Central memory CD8-positive, alpha-beta T cell (primary cell): ENCODE data around the gene STK24.
"Not testable (repeated sequence)": the region's sequence is repeated elsewhere in the genome, so short reads cannot be mapped to it uniquely, and the experiment has no call there.

Experiments
- ATAC-seq: fragments of 150-1000 bp; cut with Tn5 transposase; replicated peaks from 2 replicates; pipeline ENCODE4 v1.10.0; 2022; ENCODE audit warnings: mild to moderate bottlenecking, moderate FRiP score, moderate number of reproducible peaks; ENCODE audit not compliant: poor library complexity, severe bottlenecking; ENCODE audit errors: extremely low read depth
- DNase-seq, 2 donors: peaks; one replicate each; pipeline ENCODE4 v3.0.0; 2021; ENCODE audit warnings: low spot score in 2 of 2
- H3K27ac Mint-ChIP-seq: one replicate; pipeline ENCODE4 v1.8.0; 2022; ENCODE audit warnings: low read depth, mild to moderate bottlenecking, moderate library complexity, mixed read lengths
- H3K27me3 Mint-ChIP-seq: one replicate; pipeline ENCODE4 v1.8.0; 2022; ENCODE audit warnings: mixed read lengths
- H3K36me3 Mint-ChIP-seq: one replicate; pipeline ENCODE4 v1.8.0; 2022; ENCODE audit warnings: mild to moderate bottlenecking, moderate library complexity, mixed read lengths; ENCODE audit not compliant: insufficient read depth
- H3K4me1 Mint-ChIP-seq: one replicate; pipeline ENCODE4 v1.8.0; 2022; ENCODE audit warnings: mixed read lengths
- H3K4me3 Mint-ChIP-seq: one replicate; pipeline ENCODE4 v1.8.0; 2022; ENCODE audit warnings: mild to moderate bottlenecking, moderate library complexity, mixed read lengths
- H3K9me3 Mint-ChIP-seq: one replicate; pipeline ENCODE4 v1.8.0; 2022; ENCODE audit warnings: mixed read lengths

Gene STK24

DNA sequence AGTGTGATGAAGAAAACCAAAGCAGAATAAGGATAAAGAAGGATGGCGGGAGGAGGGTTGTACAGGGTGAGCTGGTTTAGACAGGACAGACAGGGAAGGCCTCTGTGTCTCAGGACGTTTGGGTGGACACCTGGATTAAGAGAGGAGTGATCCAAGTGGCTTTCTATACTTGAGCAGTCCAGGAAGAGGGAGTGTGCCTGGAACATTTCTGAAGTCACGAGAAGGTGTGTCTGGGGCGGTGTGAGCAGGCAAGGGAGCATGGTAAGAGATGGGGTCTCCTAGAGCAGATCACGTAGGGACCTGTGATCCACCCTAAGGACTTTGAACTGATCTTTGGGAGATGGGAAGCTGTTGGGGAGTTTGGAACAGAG, 15.4 kb upstream of the STK24 start:
- ATAC-seq, result no peak
- no peak for DNase-seq
- Mint-ChIP-seq H3K9me3 (no peaks in the 10 kb centered on the region), H3K36me3 (peaks cover 1% of the 10 kb centered on the region), H3K27ac (no peak overlapping the region), H3K27me3 (no peaks in the 10 kb centered on the region), H3K4me1 (no peaks in the 10 kb centered on the region), H3K4me3 (no peak overlapping the region)

DNA sequence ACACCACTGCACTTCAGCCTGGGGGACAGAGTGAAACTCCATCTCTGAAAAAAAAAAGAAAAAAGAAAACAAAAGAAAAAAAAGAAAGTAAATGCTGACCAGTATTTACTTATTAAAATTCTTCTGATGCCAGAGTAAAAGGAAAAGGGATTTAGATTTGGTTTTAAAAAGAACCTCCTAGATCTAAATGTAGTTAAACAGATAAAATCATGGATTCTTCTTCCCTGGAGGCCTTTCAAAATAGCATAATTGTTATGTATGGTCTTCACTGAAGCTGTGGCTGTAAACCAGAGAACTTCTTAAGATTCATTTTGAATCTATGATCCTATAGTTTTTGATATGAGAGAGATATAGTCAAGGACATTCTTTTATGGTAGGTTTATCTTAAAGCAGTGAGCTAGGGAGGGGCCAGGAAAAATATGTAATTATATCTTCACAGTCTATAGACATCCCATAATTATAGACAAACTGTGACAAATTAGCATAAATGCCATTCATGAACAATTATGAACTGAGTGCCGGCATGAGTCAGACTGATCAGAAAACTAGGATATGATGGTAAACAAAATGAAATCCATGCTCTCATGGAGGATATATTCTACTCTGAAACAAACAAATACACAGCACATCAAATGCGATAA, 14.9 kb upstream of the STK24 start:
- H3K4me1 Mint-ChIP-seq, result no peaks in the 10 kb centered on the region
- H3K36me3 Mint-ChIP-seq, result peaks cover 1% of the 10 kb centered on the region
- ATAC-seq, result no peak
- H3K4me3 Mint-ChIP-seq, result no peak overlapping the region
- H3K27me3 Mint-ChIP-seq, result no peaks in the 10 kb centered on the region
- no peak for DNase-seq
- H3K27ac Mint-ChIP-seq, result no peak overlapping the region
- H3K9me3 Mint-ChIP-seq, result no peaks in the 10 kb centered on the region

DNA sequence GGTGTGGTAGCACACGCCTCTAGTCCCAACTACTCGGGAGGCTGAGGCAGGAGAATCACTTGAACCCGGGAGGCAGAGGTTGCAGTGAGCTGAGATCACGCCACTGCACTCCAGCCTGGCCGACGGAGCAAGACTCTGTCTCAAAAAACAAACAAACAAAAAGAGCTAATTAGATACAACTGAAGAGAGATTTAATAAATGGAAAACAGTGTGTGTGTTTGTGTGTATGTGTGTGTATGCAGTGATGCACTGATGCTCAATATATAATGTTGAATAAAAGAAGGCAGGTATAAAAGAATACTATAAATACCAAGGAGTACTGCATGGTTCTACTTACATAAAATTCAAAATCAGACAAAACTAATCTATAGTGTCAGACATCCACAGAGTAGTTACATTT, 13.6 kb upstream of the STK24 start:
- ATAC-seq, H3K36me3 Mint-ChIP-seq, H3K4me3 Mint-ChIP-seq, DNase-seq, H3K27ac Mint-ChIP-seq, H3K9me3 Mint-ChIP-seq, H3K4me1 Mint-ChIP-seq, H3K27me3 Mint-ChIP-seq: not testable (repeated sequence)

DNA sequence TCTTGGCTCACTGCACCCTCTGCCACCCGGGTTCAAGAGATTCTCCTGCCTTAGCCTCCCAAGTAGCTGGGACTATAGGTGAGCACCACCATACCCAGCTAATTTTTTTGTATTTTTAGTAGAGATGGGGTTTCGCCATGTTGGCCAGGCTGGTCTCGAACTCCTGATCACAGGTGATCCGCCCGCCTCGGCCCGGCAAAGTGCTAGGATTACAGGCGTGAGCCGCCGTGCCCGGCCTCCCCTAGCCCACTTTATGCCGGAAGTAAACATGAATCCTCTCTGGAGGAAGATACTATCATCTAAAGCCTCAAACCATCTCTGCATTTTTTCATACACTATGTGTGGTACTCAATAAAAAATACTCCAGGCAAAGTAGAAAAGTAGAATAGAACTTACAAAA, 12.6 kb upstream of the STK24 start:
- H3K4me3 Mint-ChIP-seq, H3K36me3 Mint-ChIP-seq: not testable (repeated sequence)

DNA sequence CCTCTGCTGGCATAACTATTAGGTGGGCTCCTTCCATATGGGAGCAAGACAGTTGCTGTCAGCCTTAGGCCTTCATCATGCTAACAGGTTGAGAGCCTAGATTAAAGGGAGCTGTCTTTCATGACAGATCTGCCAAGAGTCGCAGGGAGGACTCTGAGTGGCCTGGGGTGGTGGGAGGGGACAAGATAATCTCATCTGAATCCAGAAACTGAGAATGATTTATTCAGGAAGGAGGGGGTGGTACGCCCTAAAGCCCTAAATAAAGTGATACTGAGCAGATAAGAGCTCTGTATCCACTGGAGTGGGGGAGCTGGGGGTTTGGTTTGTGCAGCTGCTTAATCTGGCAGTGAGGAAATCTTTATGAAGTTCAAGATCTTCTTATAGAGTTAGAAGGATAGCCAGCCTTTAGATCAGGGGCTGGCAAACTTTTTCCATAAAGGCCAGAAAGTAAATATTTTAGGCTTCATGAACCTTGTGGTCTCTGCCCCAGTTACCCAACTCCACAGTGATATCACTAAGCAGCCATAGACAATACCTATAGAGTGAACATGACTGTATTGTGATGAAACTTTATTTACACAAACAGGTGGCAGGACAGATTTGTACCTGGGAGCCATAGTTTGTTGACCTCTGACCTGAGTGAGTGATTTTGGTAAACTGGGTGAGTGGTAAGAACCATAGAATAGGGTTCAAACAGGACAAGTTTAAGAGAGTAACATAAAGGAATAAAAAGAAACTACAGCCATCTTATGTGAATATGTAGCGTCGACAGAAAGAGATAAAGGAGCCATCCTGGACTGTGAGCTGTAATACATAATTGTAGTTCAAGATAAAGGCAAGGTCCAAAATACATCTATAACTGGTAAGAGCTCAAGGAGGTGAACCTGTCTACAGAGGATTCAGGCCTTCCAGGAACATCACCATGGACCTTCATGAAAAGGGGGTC, 9.8 kb upstream of the STK24 start:
- DNase-seq, result no peak
- H3K9me3 Mint-ChIP-seq, result no peaks in the 10 kb centered on the region
- H3K36me3 Mint-ChIP-seq, result peaks cover 2% of the 10 kb centered on the region
- H3K27me3 Mint-ChIP-seq, result no peaks in the 10 kb centered on the region
- no peaks in the 10 kb centered on the region for H3K4me1 Mint-ChIP-seq
- H3K4me3 Mint-ChIP-seq, result no peak overlapping the region
- ATAC-seq, result no peak
- no peak overlapping the region for H3K27ac Mint-ChIP-seq

More for the DNA sequence above, 12.6 kb upstream of the STK24 start:
- H3K27me3 Mint-ChIP-seq, ATAC-seq, DNase-seq, H3K9me3 Mint-ChIP-seq, H3K27ac Mint-ChIP-seq, H3K4me1 Mint-ChIP-seq: not testable (repeated sequence)

DNA sequence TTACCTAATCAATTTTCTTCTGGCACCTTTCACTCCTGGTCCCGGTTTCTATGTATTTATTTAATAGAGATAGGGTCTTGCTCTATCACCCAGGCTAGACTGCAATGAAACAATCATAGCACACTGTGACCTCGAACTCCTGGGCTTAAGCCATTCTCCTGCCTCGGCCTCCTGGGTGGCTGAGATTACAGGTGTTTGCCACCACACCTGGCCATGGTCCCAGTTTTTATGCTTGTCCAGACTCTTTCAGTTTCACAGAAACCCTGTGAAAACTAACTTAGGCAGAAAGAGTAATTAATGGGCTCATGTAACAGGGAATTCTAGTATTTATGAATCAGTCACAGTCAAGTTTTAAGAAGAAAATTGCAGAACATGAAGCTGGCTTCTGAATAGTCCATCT, 9.0 kb upstream of the STK24 start:
- Mint-ChIP-seq H3K4me1 (no peaks in the 10 kb centered on the region), H3K27me3 (no peaks in the 10 kb centered on the region), H3K4me3 (no peak overlapping the region), H3K36me3 (peaks cover 2% of the 10 kb centered on the region), H3K9me3 (no peaks in the 10 kb centered on the region), H3K27ac (no peak overlapping the region)
- DNase-seq, result no peak
- ATAC-seq, result no peak

DNA sequence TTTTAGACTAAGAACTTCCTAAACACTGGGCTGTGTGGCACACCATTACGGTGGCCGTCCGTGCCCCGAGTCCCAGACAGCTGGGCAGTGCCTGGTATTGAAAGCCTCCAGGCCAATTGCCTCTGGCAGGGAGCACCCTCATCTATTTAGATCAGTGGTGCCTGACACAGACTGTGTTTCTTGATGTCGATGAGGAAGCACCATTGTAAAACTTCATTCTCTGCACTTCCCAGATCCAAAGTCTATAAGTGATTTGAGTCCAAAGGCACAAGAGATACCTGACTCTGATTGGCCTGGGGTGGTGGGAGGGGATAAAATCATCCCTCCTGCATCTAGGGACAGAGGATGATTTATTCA, 8.5 kb upstream of the STK24 start:
- ATAC-seq, result no peak
- no peaks in the 10 kb centered on the region for H3K27me3 Mint-ChIP-seq
- H3K27ac Mint-ChIP-seq, result no peak overlapping the region
- peaks cover 2% of the 10 kb centered on the region for H3K36me3 Mint-ChIP-seq
- no peaks in the 10 kb centered on the region for H3K4me1 Mint-ChIP-seq
- no peak for DNase-seq
- H3K4me3 Mint-ChIP-seq, result no peak overlapping the region
- H3K9me3 Mint-ChIP-seq, result no peaks in the 10 kb centered on the region

DNA sequence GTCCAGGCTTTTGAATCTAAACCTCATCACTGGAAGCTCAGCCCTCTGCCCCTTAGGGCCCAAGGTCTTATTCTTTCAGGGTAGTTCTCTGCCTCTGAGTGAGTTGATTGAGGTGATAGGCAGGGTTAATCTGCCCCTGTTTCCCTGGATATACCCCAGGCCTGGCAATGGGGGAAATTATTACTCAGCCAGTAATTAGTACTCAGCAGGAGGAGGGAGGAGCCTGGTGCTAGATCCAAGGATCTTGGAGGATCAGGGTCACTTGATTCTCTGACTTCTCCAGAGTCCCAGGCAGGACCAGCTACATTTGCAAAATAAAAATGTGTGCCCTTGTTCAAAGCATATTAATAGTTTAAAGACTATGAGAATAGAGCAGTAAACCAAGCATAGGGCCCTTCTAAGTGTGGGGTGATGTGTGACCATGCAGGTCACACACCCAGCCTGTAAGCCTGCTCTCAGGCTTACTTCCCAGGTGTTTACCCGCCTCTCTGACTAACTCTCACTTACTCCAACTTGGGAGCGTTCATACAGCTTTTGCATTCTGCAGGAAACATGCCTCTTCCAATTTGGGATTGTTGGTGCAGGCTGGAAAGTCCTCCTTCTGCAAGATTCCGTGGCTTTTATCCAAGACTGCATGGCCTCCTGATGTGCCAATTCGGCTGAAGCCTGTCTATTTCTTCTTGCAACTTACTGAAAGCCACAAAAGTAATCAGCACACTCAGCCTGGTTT, 7.9 kb upstream of the STK24 start:
- no peak overlapping the region for H3K4me3 Mint-ChIP-seq
- no peak for ATAC-seq
- no peak overlapping the region for H3K27ac Mint-ChIP-seq
- peaks cover 2% of the 10 kb centered on the region for H3K36me3 Mint-ChIP-seq
- no peak for DNase-seq
- no peaks in the 10 kb centered on the region for H3K27me3 Mint-ChIP-seq
- H3K4me1 Mint-ChIP-seq, result no peaks in the 10 kb centered on the region
- no peaks in the 10 kb centered on the region for H3K9me3 Mint-ChIP-seq

DNA sequence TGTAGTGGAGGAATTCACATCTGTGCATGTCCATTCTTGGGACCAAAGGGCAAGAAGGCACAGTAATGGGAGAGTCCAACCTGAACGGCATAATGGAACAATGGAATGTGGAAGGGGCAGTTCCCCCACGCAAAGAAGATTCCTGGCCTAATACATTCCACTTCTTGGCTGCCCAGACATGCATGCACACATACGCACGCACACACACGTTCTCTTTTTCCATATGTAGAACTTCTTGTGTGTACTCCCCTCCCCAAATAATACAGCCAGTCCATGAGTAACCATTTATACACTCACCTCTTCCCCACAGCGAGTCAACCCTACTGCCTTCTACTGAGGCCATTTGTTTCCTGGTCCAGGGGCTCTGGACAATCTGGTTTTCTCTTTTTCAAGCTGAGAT, 6.0 kb upstream of the STK24 start:
- Mint-ChIP-seq H3K9me3 (no peaks in the 10 kb centered on the region), H3K36me3 (peaks cover 2% of the 10 kb centered on the region)

DNA sequence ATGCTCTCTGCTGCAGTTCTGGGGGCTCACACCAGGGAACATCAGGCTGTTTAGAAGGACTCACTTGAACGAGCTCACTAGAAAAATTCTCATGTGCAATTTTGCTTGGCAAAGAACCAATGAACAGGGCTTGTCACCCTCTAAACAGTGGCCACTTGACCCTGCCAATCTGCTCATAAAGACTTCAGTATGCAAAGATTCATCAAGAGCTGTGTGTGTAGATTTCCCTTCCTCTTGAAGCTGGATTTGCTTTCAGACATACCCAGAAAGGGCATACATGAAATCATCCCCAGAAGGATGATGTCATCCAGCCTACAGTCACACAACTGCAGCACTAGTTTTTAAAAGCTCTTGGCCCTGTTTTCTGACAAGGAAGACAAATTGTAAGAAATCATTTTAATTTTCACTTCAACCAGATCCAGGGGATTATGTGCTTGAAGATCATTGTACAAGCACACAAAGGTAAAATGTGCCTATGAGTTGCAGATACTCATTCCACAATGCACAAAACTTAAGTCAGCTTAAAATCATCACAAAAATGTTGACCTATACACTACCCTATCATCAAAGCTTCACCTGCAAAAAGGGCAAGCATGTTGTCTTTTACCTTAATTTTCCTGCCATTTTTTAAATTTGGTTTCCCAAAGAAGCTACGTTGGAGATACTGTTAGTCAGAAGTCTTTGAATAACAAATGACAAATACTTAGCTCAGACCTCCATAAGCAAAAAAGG, 5.2 kb upstream of the STK24 start:
- H3K9me3 Mint-ChIP-seq, result no peaks in the 10 kb centered on the region
- peaks cover 4% of the 10 kb centered on the region for H3K4me1 Mint-ChIP-seq
- no peaks in the 10 kb centered on the region for H3K27me3 Mint-ChIP-seq
- H3K4me3 Mint-ChIP-seq, result no peak overlapping the region
- H3K27ac Mint-ChIP-seq, result no peak overlapping the region
- no peak for ATAC-seq
- DNase-seq, result no peak
- peaks cover 2% of the 10 kb centered on the region for H3K36me3 Mint-ChIP-seq

More for the DNA sequence above, 6.0 kb upstream of the STK24 start:
- DNase-seq, result no peak
- H3K4me1 Mint-ChIP-seq, result no peaks in the 10 kb centered on the region
- no peak overlapping the region for H3K27ac Mint-ChIP-seq
- no peaks in the 10 kb centered on the region for H3K27me3 Mint-ChIP-seq
- no peak overlapping the region for H3K4me3 Mint-ChIP-seq
- no peak for ATAC-seq

DNA sequence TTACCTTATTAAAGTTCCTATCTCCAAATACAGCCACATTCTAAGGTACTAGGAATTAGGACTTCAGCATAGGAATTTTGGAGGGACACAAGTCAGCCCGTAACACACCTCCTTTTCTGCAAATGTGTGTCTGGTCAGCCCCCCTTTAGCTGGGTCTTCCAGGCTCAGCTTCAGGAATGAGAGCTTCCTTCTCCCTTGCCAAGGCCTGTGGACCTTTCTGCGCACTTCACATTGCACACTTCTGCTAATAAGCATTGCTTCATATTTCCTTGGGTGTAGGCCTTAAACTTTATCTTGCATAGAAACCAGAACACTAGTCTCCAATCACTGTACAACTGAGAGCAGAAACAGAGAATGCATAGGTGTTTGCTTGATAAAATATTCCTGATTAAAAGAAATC, 4.5 kb upstream of the STK24 start:
- H3K27ac Mint-ChIP-seq, result no peak overlapping the region
- H3K27me3 Mint-ChIP-seq, result no peaks in the 10 kb centered on the region
- DNase-seq, result no peak
- H3K4me3 Mint-ChIP-seq, result no peak overlapping the region
- no peaks in the 10 kb centered on the region for H3K9me3 Mint-ChIP-seq
- peaks cover 4% of the 10 kb centered on the region for H3K4me1 Mint-ChIP-seq
- ATAC-seq, result no peak
- H3K36me3 Mint-ChIP-seq, result peaks cover 2% of the 10 kb centered on the region

DNA sequence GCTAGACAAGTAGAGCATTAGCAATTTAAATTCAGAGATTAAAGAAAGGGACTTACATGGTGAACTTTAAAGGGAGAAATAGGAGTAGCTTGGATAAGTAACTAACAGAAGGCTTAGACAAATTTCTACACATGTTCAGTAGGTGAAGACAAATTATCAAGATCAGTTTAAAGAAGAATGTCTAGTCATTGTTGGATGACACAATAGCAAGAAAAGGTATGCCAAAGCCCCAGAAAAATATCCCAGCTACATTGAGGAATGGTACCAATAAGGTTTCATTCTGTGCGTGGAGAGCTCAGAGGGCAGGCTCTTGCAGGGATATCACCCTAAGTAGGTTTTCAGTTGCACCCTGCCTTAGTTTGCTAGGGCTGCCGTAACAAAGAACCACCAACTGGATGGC, 3.5 kb upstream of the STK24 start:
- Mint-ChIP-seq H3K4me3 (no peak overlapping the region), H3K4me1 (peaks cover 7% of the 10 kb centered on the region), H3K36me3 (peaks cover 5% of the 10 kb centered on the region), H3K27ac (no peak overlapping the region), H3K27me3 (no peaks in the 10 kb centered on the region), H3K9me3 (no peaks in the 10 kb centered on the region)
- ATAC-seq, result no peak
- DNase-seq, result no peak
